Measurements from ENCODE around the gene LINC01488.
A peak's percentile ranks its signal among the peaks of the same experiment; 100 is the strongest.

Gene LINC01488

GRCh38 chr11:69486773-69487291, 5.4 kb downstream of the LINC01488 start:
- no CpG with 5 or more reads among the region's 19 CpGs for WGBS (ENCODE audit: extremely low coverage, insufficient coverage, low lambda C conversion rate)
- no peak overlapping the region for H3K4ac ChIP-seq (ENCODE audit: low read depth, low read length)
- H3K79me2 ChIP-seq (ENCODE audit: control insufficient read depth, insufficient read depth, low read length): no peaks in the 10 kb centered on the region
- H2BK15ac ChIP-seq (replicated peaks; ENCODE audit: low read depth): no peak overlapping the region
- no peak overlapping the region for H3K27ac ChIP-seq (ENCODE audit: low read depth, low read length)
- H2BK5ac ChIP-seq (ENCODE audit: low read length): no peak overlapping the region
- H3K23ac ChIP-seq (ENCODE audit: low read length): no peak overlapping the region
- no peak overlapping the region for H3K4me2 ChIP-seq (ENCODE audit: low read length)
- no peak overlapping the region for H2AK5ac ChIP-seq (ENCODE audit: low read length)
- no peak for DNase-seq
- H3K18ac ChIP-seq (ENCODE audit: low read length): no peak overlapping the region
- H3K56ac ChIP-seq (ENCODE audit: low read length): peak overlapping the region; percentile 7
- H3K79me1 ChIP-seq (ENCODE audit: low read length): no peaks in the 10 kb centered on the region
- H3K4me1 ChIP-seq (ENCODE audit: control insufficient read depth, low read depth, low read length): no peaks in the 10 kb centered on the region
- no peaks in the 10 kb centered on the region for H3K27me3 ChIP-seq (ENCODE audit: insufficient read depth, low read length, poor library complexity)
- no peak overlapping the region for H4K5ac ChIP-seq (ENCODE audit: low read length)
- no peak overlapping the region for H3K9ac ChIP-seq (ENCODE audit: low read length)
- no peaks in the 10 kb centered on the region for H3K36me3 ChIP-seq (ENCODE audit: control insufficient read depth, insufficient read depth, low read length)
- no peak overlapping the region for H2BK120ac ChIP-seq (ENCODE audit: low read depth, low read length)
- H4K8ac ChIP-seq (ENCODE audit: low read depth, low read length): no peak overlapping the region
- no peak overlapping the region for H3K4me3 ChIP-seq (ENCODE audit: low read length)

GRCh38 chr11:69487391-69487790, 5.9 kb downstream of the LINC01488 start:
- H3K27me3 ChIP-seq (ENCODE audit: insufficient read depth, low read length, poor library complexity): no peaks in the 10 kb centered on the region
- H2BK5ac ChIP-seq (ENCODE audit: low read length): no peak overlapping the region
- no peak overlapping the region for H2BK120ac ChIP-seq (ENCODE audit: low read depth, low read length)
- no peak overlapping the region for H4K5ac ChIP-seq (ENCODE audit: low read length)
- no peak overlapping the region for H3K23ac ChIP-seq (ENCODE audit: low read length)
- no CpG with 5 or more reads among the region's 10 CpGs for WGBS (ENCODE audit: extremely low coverage, insufficient coverage, low lambda C conversion rate)
- no peak overlapping the region for H3K4ac ChIP-seq (ENCODE audit: low read depth, low read length)
- no peak overlapping the region for H3K4me3 ChIP-seq (ENCODE audit: low read length)
- H3K79me1 ChIP-seq (ENCODE audit: low read length): no peaks in the 10 kb centered on the region
- no peaks in the 10 kb centered on the region for H3K79me2 ChIP-seq (ENCODE audit: control insufficient read depth, insufficient read depth, low read length)
- H2AK5ac ChIP-seq (ENCODE audit: low read length): no peak overlapping the region
- H3K9ac ChIP-seq (ENCODE audit: low read length): no peak overlapping the region
- H3K36me3 ChIP-seq (ENCODE audit: control insufficient read depth, insufficient read depth, low read length): no peaks in the 10 kb centered on the region
- H2BK15ac ChIP-seq (replicated peaks; ENCODE audit: low read depth): no peak overlapping the region
- no peak for DNase-seq
- H3K4me2 ChIP-seq (ENCODE audit: low read length): no peak overlapping the region
- no peak overlapping the region for H3K56ac ChIP-seq (ENCODE audit: low read length)
- no peak overlapping the region for H4K8ac ChIP-seq (ENCODE audit: low read depth, low read length)
- no peak overlapping the region for H3K27ac ChIP-seq (ENCODE audit: low read depth, low read length)
- no peaks in the 10 kb centered on the region for H3K4me1 ChIP-seq (ENCODE audit: control insufficient read depth, low read depth, low read length)
- H3K18ac ChIP-seq (ENCODE audit: low read length): no peak overlapping the region

DNA sequence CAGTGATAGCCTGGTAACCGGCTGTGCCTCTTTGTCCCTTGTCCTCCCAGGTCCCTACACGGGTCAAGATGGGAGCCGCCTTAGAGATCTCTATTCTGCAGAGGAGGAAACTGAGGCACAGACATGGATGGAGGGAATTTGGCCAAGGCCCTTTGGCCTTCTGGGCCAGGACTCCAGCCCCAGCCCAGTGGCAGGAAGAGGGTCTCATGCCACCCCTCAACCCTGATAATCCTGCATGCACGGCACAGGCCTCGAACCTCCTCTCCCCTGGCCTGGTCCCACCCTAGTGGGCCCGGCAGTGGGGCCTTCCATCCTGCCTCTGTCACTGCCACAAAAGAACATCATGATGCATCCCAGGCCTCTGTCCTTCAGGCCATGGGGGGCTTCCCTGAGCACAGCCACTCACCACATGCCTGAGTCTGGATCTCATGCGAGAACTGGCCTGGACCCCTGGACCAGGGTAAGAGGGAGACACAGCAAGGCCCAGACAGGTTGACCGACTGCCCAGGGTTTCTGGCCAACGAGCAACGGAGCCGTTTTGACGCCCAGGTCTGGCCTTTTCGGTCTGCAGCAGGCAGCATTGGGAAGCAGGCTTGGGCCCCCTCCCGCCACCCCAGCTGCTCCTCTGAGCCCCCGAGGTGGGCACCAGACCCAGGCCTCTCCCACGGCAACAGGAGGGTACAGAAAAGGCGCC, 6.5 kb downstream of the LINC01488 start:
- no peak overlapping the region for H2BK15ac ChIP-seq (replicated peaks; ENCODE audit: low read depth)
- no peak overlapping the region for H2AK5ac ChIP-seq (ENCODE audit: low read length)
- H3K4me2 ChIP-seq (ENCODE audit: low read length): no peak overlapping the region
- no peaks in the 10 kb centered on the region for H3K79me1 ChIP-seq (ENCODE audit: low read length)
- no peaks in the 10 kb centered on the region for H3K4me1 ChIP-seq (ENCODE audit: control insufficient read depth, low read depth, low read length)
- H2BK5ac ChIP-seq (ENCODE audit: low read length): no peak overlapping the region
- H4K5ac ChIP-seq (ENCODE audit: low read length): no peak overlapping the region
- no peak overlapping the region for H3K27ac ChIP-seq (ENCODE audit: low read depth, low read length)
- no peaks in the 10 kb centered on the region for H3K27me3 ChIP-seq (ENCODE audit: insufficient read depth, low read length, poor library complexity)
- H3K56ac ChIP-seq (ENCODE audit: low read length): no peak overlapping the region
- no peaks in the 10 kb centered on the region for H3K36me3 ChIP-seq (ENCODE audit: control insufficient read depth, insufficient read depth, low read length)
- H3K79me2 ChIP-seq (ENCODE audit: control insufficient read depth, insufficient read depth, low read length): no peaks in the 10 kb centered on the region
- H4K8ac ChIP-seq (ENCODE audit: low read depth, low read length): no peak overlapping the region
- no peak overlapping the region for H3K4me3 ChIP-seq (ENCODE audit: low read length)
- H3K9ac ChIP-seq (ENCODE audit: low read length): no peak overlapping the region
- H3K23ac ChIP-seq (ENCODE audit: low read length): no peak overlapping the region
- no peak for DNase-seq
- no CpG with 5 or more reads among the region's 17 CpGs for WGBS (ENCODE audit: extremely low coverage, insufficient coverage, low lambda C conversion rate)
- H3K4ac ChIP-seq (ENCODE audit: low read depth, low read length): no peak overlapping the region
- no peak overlapping the region for H2BK120ac ChIP-seq (ENCODE audit: low read depth, low read length)
- no peak overlapping the region for H3K18ac ChIP-seq (ENCODE audit: low read length)

GRCh38 chr11:69488543-69488940, 7.1 kb downstream of the LINC01488 start:
- Histone ChIP-seq H3K56ac (ENCODE audit: low read length) (no peak overlapping the region), H3K27me3 (ENCODE audit: insufficient read depth, low read length, poor library complexity) (no peaks in the 10 kb centered on the region), H2BK120ac (ENCODE audit: low read depth, low read length) (no peak overlapping the region), H3K4me3 (ENCODE audit: low read length) (no peak overlapping the region), H2BK15ac (replicated peaks; ENCODE audit: low read depth) (no peak overlapping the region), H3K79me2 (ENCODE audit: control insufficient read depth, insufficient read depth, low read length) (no peaks in the 10 kb centered on the region), H3K9ac (ENCODE audit: low read length) (no peak overlapping the region), H3K27ac (ENCODE audit: low read depth, low read length) (no peak overlapping the region), H3K4me2 (ENCODE audit: low read length) (no peak overlapping the region), H3K23ac (ENCODE audit: low read length) (no peak overlapping the region), H4K8ac (ENCODE audit: low read depth, low read length) (no peak overlapping the region), H3K4ac (ENCODE audit: low read depth, low read length) (no peak overlapping the region), H3K36me3 (ENCODE audit: control insufficient read depth, insufficient read depth, low read length) (no peaks in the 10 kb centered on the region), H3K4me1 (ENCODE audit: control insufficient read depth, low read depth, low read length) (no peaks in the 10 kb centered on the region), H2BK5ac (ENCODE audit: low read length) (no peak overlapping the region), H4K5ac (ENCODE audit: low read length) (no peak overlapping the region), H2AK5ac (ENCODE audit: low read length) (no peak overlapping the region), H3K79me1 (ENCODE audit: low read length) (no peaks in the 10 kb centered on the region), H3K18ac (ENCODE audit: low read length) (no peak overlapping the region)
- no peak for DNase-seq
- WGBS (ENCODE audit: extremely low coverage, insufficient coverage, low lambda C conversion rate): no CpG with 5 or more reads among the region's 16 CpGs

- Histone ChIP-seq H3K56ac (ENCODE audit: low read length) (no peak overlapping the region), H3K79me1 (ENCODE audit: low read length) (no peaks in the 10 kb centered on the region), H2BK15ac (replicated peaks; ENCODE audit: low read depth) (no peak overlapping the region), H3K18ac (ENCODE audit: low read length) (no peak overlapping the region), H3K9ac (ENCODE audit: low read length) (no peak overlapping the region), H3K4me1 (ENCODE audit: control insufficient read depth, low read depth, low read length) (no peaks in the 10 kb centered on the region), H3K4ac (ENCODE audit: low read depth, low read length) (no peak overlapping the region), H3K27ac (ENCODE audit: low read depth, low read length) (no peak overlapping the region), H4K8ac (ENCODE audit: low read depth, low read length) (no peak overlapping the region), H3K79me2 (ENCODE audit: control insufficient read depth, insufficient read depth, low read length) (no peaks in the 10 kb centered on the region), H4K5ac (ENCODE audit: low read length) (no peak overlapping the region), H2BK120ac (ENCODE audit: low read depth, low read length) (no peak overlapping the region), H3K36me3 (ENCODE audit: control insufficient read depth, insufficient read depth, low read length) (no peaks in the 10 kb centered on the region), H3K23ac (ENCODE audit: low read length) (no peak overlapping the region), H2BK5ac (ENCODE audit: low read length) (no peak overlapping the region), H2AK5ac (ENCODE audit: low read length) (no peak overlapping the region), H3K27me3 (ENCODE audit: insufficient read depth, low read length, poor library complexity) (no peaks in the 10 kb centered on the region), H3K4me2 (ENCODE audit: low read length) (no peak overlapping the region), H3K4me3 (ENCODE audit: low read length) (no peak overlapping the region)
- WGBS (ENCODE audit: extremely low coverage, insufficient coverage, low lambda C conversion rate): no CpG with 5 or more reads among the region's 23 CpGs
- DNase-seq: no peak
Observed at GRCh38 chr11:69489031-69489745, 7.7 kb downstream of the LINC01488 start.

Data from mesendoderm (in vitro differentiated cells).